Measurements from ENCODE around the gene DLL3.
A peak's percentile ranks its signal among the peaks of the same experiment; 100 is the strongest.
"Not testable (repeated sequence)": the region's sequence is repeated elsewhere in the genome, so short reads cannot be mapped to it uniquely, and the experiment has no call there.

Gene DLL3
- 0.20 to 0.26 reads per million in 2 donors for total RNA-seq

- no peak for DNase-seq
Measured at GRCh38 chr19:39498798-39499642, at the start of gene DLL3. Gene DLL3 (plus strand): TSS chr19:39498947. CDS start chr19:39498975, 28 bp downstream.

GRCh38 chr19:39449116-39449797, 49.5 kb upstream of the DLL3 start:
- DNase-seq, result no peak

GRCh38 chr19:39451257-39451656, 47.5 kb upstream of the DLL3 start:
- DNase-seq, result not testable (repeated sequence)

- no peak for DNase-seq
Measured at GRCh38 chr19:39463403-39463802, 35.3 kb upstream of the DLL3 start.

- no peak for DNase-seq
Measured at GRCh38 chr19:39465956-39466747, 32.6 kb upstream of the DLL3 start.

- DNase-seq, result no peak
Measured at GRCh38 chr19:39467941-39468340, 30.8 kb upstream of the DLL3 start.

- DNase-seq, result no peak
Measured at GRCh38 chr19:39469036-39469435, 29.7 kb upstream of the DLL3 start.

- DNase-seq, result no peak
Measured at GRCh38 chr19:39469567-39469966, 29.2 kb upstream of the DLL3 start.

GRCh38 chr19:39470724-39471339, 27.9 kb upstream of the DLL3 start:
- DNase-seq, result no peak

GRCh38 chr19:39471756-39472536, 26.8 kb upstream of the DLL3 start:
- no peak for DNase-seq

GRCh38 chr19:39472746-39473442, 25.9 kb upstream of the DLL3 start:
- DNase-seq, result no peak

GRCh38 chr19:39473443-39473960, 25.2 kb upstream of the DLL3 start:
- DNase-seq, result no peak

- DNase-seq, result peak; percentile 30
Measured at GRCh38 chr19:39474139-39474620, 24.6 kb upstream of the DLL3 start.

- DNase-seq, result no peak
Measured at GRCh38 chr19:39475748-39476147, 23.0 kb upstream of the DLL3 start.

- not testable (repeated sequence) for DNase-seq
Measured at GRCh38 chr19:39479319-39479801, 19.4 kb upstream of the DLL3 start.

GRCh38 chr19:39479916-39480315, 18.8 kb upstream of the DLL3 start:
- DNase-seq, result no peak

GRCh38 chr19:39480337-39481228, 18.2 kb upstream of the DLL3 start, which contains the start of gene TIMM50:
Gene TIMM50 (plus strand): TSS chr19:39480838. CDS start chr19:39480854, 16 bp downstream.
- peak; percentile 93 for DNase-seq

GRCh38 chr19:39481229-39481545, 17.6 kb upstream of the DLL3 start:
- no peak for DNase-seq

GRCh38 chr19:39481676-39482075, 17.1 kb upstream of the DLL3 start:
- DNase-seq, result no peak

GRCh38 chr19:39483141-39483540, 15.6 kb upstream of the DLL3 start:
- no peak for DNase-seq

Measured in activated gamma-delta T cell (primary cell).